ENCODE results near the gene RADIL.

RADIL gene

GRCh38 chr7:4828720-4829383 lies 54.7 kb downstream of the RADIL start:
- no peak for DNase-seq

GRCh38 chr7:4825081-4825480 lies 58.4 kb downstream of the RADIL start:
- DNase-seq = no peak

- DNase-seq = no peak
Measured at GRCh38 chr7:4824120-4824775, 59.3 kb downstream of the RADIL start.

GRCh38 chr7:4823441-4824119 lies 59.9 kb downstream of the RADIL start:
- DNase-seq = no peak

GRCh38 chr7:4822677-4823076 lies 60.8 kb downstream of the RADIL start:
- DNase-seq = no peak

- DNase-seq = no peak
Measured at GRCh38 chr7:4820967-4821471, 62.5 kb downstream of the RADIL start.

- DNase-seq = no peak
Measured at GRCh38 chr7:4820405-4820966, 63.0 kb downstream of the RADIL start.

GRCh38 chr7:4819560-4820404 lies 63.7 kb downstream of the RADIL start:
- no peak for DNase-seq

- no peak for DNase-seq
Measured at GRCh38 chr7:4818000-4818794, 65.3 kb downstream of the RADIL start.

- DNase-seq = no peak
Measured at GRCh38 chr7:4817178-4817901, 66.2 kb downstream of the RADIL start.

- no peak for DNase-seq
Measured at GRCh38 chr7:4816419-4817080, 67.0 kb downstream of the RADIL start.

GRCh38 chr7:4815609-4816418 lies 67.7 kb downstream of the RADIL start:
- no peak for DNase-seq

GRCh38 chr7:4815121-4815520 lies 68.4 kb downstream of the RADIL start:
- DNase-seq = no peak

GRCh38 chr7:4814433-4814832 lies 69.1 kb downstream of the RADIL start:
- no peak for DNase-seq

- DNase-seq = no peak
Measured at GRCh38 chr7:4809666-4810065, 73.8 kb downstream of the RADIL start.

- peak; percentile 52 for DNase-seq
Measured at GRCh38 chr7:4809091-4809591, 74.4 kb downstream of the RADIL start.

- DNase-seq = no peak
Measured at GRCh38 chr7:4808565-4808964, 75.0 kb downstream of the RADIL start.

- no peak for DNase-seq
Measured at GRCh38 chr7:4808026-4808425, 75.5 kb downstream of the RADIL start.

- no peak for DNase-seq
Measured at GRCh38 chr7:4807598-4808016, 75.9 kb downstream of the RADIL start.

All from CD4-positive, alpha-beta T cell treated with Interleukin-17A for 4 hours (primary cell).